ENCODE results near the gene ZNF430. TPM values are rescaled to one million over a fixed set of nuclear protein-coding genes. Genes with fewer than 3 reads are reported as not detected.
A peak's percentile ranks its signal among the peaks of the same experiment; 100 is the strongest.

ZNF430 gene
- total and polyA plus RNA-seq, 2 experiments from 2014 or later = 9.1 to 11.8 TPM

DNA sequence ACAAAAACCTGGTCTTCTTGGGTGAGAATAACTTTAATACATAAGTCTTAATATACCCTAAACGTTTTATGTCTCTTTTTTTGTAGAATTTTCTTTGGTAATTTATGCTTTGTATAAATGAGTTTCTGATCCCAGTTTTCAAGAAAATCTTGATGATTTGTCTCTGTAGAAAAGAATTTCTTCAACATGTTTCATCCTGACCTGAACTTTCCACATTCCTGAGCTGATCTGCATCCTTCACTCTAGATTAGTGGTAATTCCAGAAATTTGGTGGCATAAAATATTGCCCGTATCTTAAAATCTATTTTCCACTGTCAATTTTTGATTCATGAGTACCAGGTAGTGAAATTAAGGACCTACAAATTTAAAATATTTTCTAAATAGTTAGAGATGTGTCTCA lies 77.8 kb downstream of the ZNF430 start:
- H3F3A ChIP-seq (ENCODE audit: insufficient read depth) = no peaks in the 10 kb centered on the region
- no peak overlapping the region for H3K27ac ChIP-seq
- H3K9ac ChIP-seq = no peak overlapping the region
- no peaks in the 10 kb centered on the region for H3K27me3 ChIP-seq (replicated peaks; ENCODE audit: insufficient read depth)
- no peaks in the 10 kb centered on the region for H3K36me3 ChIP-seq (ENCODE audit: low read depth)
- in situ Hi-C loops (cut with MboI) = no loop called here
- DNase-seq = no peak
- no peaks in the 10 kb centered on the region for H3K79me2 ChIP-seq (ENCODE audit: insufficient read depth)
- H3K4me3 ChIP-seq = no peak overlapping the region
- TF ChIP-seq EZH2phosphoT487 (IDR thresholded peaks at IDR 0.05; ENCODE audit: insufficient read depth, low read depth) = no peak
- TF ChIP-seq EZH2 (IDR thresholded peaks at IDR 0.05; ENCODE audit: insufficient read depth, poor library complexity, severe bottlenecking) = no peak
- 91 to 93% methylated on average over 2 of the region's 2 CpGs for WGBS, 2 experiments (ENCODE audit: low coverage in 1 of 2, low lambda C conversion rate in 2 of 2, missing lambda C conversion rate in 2 of 2)
- H3K9me3 ChIP-seq (ENCODE audit: low read depth) = no peaks in the 10 kb centered on the region
- H3K4me1 ChIP-seq (ENCODE audit: insufficient read depth) = no peaks in the 10 kb centered on the region
- no peaks in the 10 kb centered on the region for H3K9me2 ChIP-seq (ENCODE audit: insufficient read depth)
- no peak overlapping the region for H2AFZ ChIP-seq
- no peaks in the 10 kb centered on the region for H4K20me1 ChIP-seq (ENCODE audit: insufficient read depth)
- H3K4me2 ChIP-seq (ENCODE audit: unreplicated experiment) = no peak overlapping the region

DNA sequence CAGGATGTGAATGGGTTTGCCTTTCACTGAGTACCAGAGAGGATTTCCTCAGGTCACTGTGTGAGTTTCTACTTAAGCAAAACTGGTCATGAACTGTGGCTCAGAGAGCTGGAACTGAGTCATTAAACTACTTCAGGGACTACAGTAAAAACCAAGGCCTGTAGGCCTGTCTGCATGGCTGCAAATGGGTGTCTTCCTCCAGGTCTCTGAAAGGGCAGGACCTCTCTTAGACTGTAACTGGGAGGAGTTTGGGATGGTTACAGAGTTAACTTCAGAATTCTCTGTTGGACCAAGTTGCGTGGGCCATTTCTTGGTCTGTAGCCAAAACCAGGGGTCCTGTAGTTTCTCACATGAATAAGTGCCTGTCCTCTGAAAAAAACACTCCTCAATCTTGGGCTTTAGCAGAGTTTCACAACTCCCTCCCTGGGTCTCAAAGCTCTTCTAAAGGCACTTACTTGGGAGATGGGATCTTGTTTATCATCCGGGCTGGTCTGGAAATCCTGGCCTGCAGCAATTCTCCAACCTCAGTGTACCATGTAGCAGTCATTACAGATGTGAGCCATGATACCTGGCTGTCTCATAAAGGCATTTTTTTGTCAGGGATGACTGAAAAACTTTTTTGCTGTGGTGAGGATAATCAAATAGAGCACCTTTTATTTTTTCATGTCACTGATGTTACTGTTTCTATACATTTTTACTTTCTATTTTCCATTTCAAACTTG lies 81.2 kb downstream of the ZNF430 start:
- in situ Hi-C loops (cut with MboI) = no loop called here

GRCh38 chr19:21109116-21109515 lies 88.7 kb downstream of the ZNF430 start:
- TF ChIP-seq EZH2 (IDR thresholded peaks at IDR 0.05; ENCODE audit: insufficient read depth, poor library complexity, severe bottlenecking) = no peak
- TF ChIP-seq EZH2phosphoT487 (IDR thresholded peaks at IDR 0.05; ENCODE audit: insufficient read depth, low read depth) = no peak
- Histone ChIP-seq H4K20me1 (ENCODE audit: insufficient read depth) (no peaks in the 10 kb centered on the region), H3K9me2 (ENCODE audit: insufficient read depth) (no peaks in the 10 kb centered on the region), H3K9ac (no peak overlapping the region), H3K4me1 (ENCODE audit: insufficient read depth) (peaks cover 9% of the 10 kb centered on the region), H3K36me3 (ENCODE audit: low read depth) (0 out of 2 replicates have a peak, but pooled peaks cover 3% of the 10 kb centered on the region), H2AFZ (no peak overlapping the region), H3K4me3 (no peak overlapping the region), H3F3A (ENCODE audit: insufficient read depth) (no peaks in the 10 kb centered on the region), H3K27me3 (replicated peaks; ENCODE audit: insufficient read depth) (no peaks in the 10 kb centered on the region), H3K4me2 (ENCODE audit: unreplicated experiment) (no peak overlapping the region), H3K79me2 (ENCODE audit: insufficient read depth) (no peaks in the 10 kb centered on the region; the same call in 1 of the 2 replicates), H3K9me3 (ENCODE audit: low read depth) (no peaks in the 10 kb centered on the region), H3K27ac (no peak overlapping the region)
- DNase-seq = peak; percentile 67
- in situ Hi-C loops (cut with MboI) = no loop called here

More for the DNA sequence above, 81.2 kb downstream of the ZNF430 start:
- Histone ChIP-seq H3K4me3 (no peak overlapping the region), H3K27me3 (replicated peaks; ENCODE audit: insufficient read depth) (no peaks in the 10 kb centered on the region), H2AFZ (no peak overlapping the region), H3K9me3 (ENCODE audit: low read depth) (no peaks in the 10 kb centered on the region), H3F3A (ENCODE audit: insufficient read depth) (no peaks in the 10 kb centered on the region), H3K36me3 (ENCODE audit: low read depth) (0 out of 2 replicates have a peak, but pooled peaks cover 3% of the 10 kb centered on the region), H3K9me2 (ENCODE audit: insufficient read depth) (no peaks in the 10 kb centered on the region), H3K79me2 (ENCODE audit: insufficient read depth) (no peaks in the 10 kb centered on the region), H3K4me1 (ENCODE audit: insufficient read depth) (no peaks in the 10 kb centered on the region), H4K20me1 (ENCODE audit: insufficient read depth) (no peaks in the 10 kb centered on the region), H3K27ac (no peak overlapping the region), H3K4me2 (ENCODE audit: unreplicated experiment) (no peak overlapping the region), H3K9ac (no peak overlapping the region)
- DNase-seq = peak; percentile 16
- 100% methylated on average over 2 of the region's 2 CpGs for WGBS, 2 experiments (ENCODE audit: low coverage in 1 of 2, low lambda C conversion rate in 2 of 2, missing lambda C conversion rate in 2 of 2)
- no peak for TF ChIP-seq EZH2phosphoT487 (IDR thresholded peaks at IDR 0.05; ENCODE audit: insufficient read depth, low read depth)
- no peak for TF ChIP-seq EZH2 (IDR thresholded peaks at IDR 0.05; ENCODE audit: insufficient read depth, poor library complexity, severe bottlenecking)

Small RNAs within 50 kb of the gene (small RNA-seq; reads per million reads assigned to genes)
- gene AC008739.3 (ENCODE audit: low read depth, low replicate concordance) = not detected

Other genes starting within 250 kb of the ZNF430 start
- gene ZNF66, start 244.4 kb upstream of the ZNF430 start, total RNA-seq (2014; rRNA removed; shearing (Covaris generic)) = 1.9 and 3.4 TPM in 2 replicates
- gene ZNF66, start 244.4 kb upstream of the ZNF430 start, polyA plus RNA-seq (2016; fragmentation: Nextera tagmentation; extraction: Ambion mirVana) = 1.2 and 1.7 TPM in 2 replicates
- gene ZNF85, start 97.4 kb upstream of the ZNF430 start, total RNA-seq (2014; rRNA removed; shearing (Covaris generic)) = 5.6 and 15.3 TPM in 2 replicates
- gene ZNF85, start 97.4 kb upstream of the ZNF430 start, polyA plus RNA-seq (2016; fragmentation: Nextera tagmentation; extraction: Ambion mirVana) = 8.9 and 9.4 TPM in 2 replicates
- gene ZNF714, start 61.5 kb downstream of the ZNF430 start, total RNA-seq (2014; rRNA removed; shearing (Covaris generic)) = 9.9 and 12.9 TPM in 2 replicates
- 6.9 and 7.0 TPM in 2 replicates for gene ZNF714, start 61.5 kb downstream of the ZNF430 start, polyA plus RNA-seq (2016; fragmentation: Nextera tagmentation; extraction: Ambion mirVana)
- 1.7 and 1.9 TPM in 2 replicates for gene ZNF431, start 121.4 kb downstream of the ZNF430 start, total RNA-seq (2014; rRNA removed; shearing (Covaris generic))
- gene ZNF431, start 121.4 kb downstream of the ZNF430 start, polyA plus RNA-seq (2016; fragmentation: Nextera tagmentation; extraction: Ambion mirVana) = 3.9 and 5.0 TPM in 2 replicates

All from GM23248 (cell line).